MM.1S (cell line): Measurements from ENCODE around the gene GNLY.

ENCODE experiments used
- DNase-seq: peaks from one replicate; pipeline ENCODE4 v3.0.0-alpha.2; 2015
- H2AFZ ChIP-seq: fragments of 300-600 bp; sonication (generic); 2 replicates; pipeline ENCODE4 v1.6.0; 2016; ENCODE audit warnings: antibody characterized with exemption, low read length
- H3F3A ChIP-seq: fragments of 300-600 bp; sonication (generic); 2 replicates; pipeline ENCODE4 v1.6.1; 2016; ENCODE audit warnings: mild to moderate bottlenecking, antibody characterized with exemption, low read length, moderate library complexity, mixed read lengths; ENCODE audit not compliant: insufficient read depth
- H3K27ac ChIP-seq: fragments of 300-600 bp; sonication (generic); 2 replicates; pipeline ENCODE4 v1.5.1; 2016; ENCODE audit warnings: mild to moderate bottlenecking, low read length
- H3K27me3 ChIP-seq: fragments of 300-600 bp; sonication (generic); replicated peaks from 2 replicates; pipeline ENCODE4 v1.6.0; 2016; ENCODE audit warnings: low read length; ENCODE audit not compliant: insufficient read depth
- H3K36me3 ChIP-seq: fragments of 300-600 bp; sonication (generic); replicated peaks from 2 replicates; pipeline ENCODE4 v1.6.1; 2016; ENCODE audit warnings: mild to moderate bottlenecking, low read length, mixed read lengths; ENCODE audit not compliant: insufficient read depth
- H3K4me1 ChIP-seq: fragments of 300-600 bp; sonication (generic); 2 replicates; pipeline ENCODE4 v1.6.1; 2016; ENCODE audit warnings: low read length, mixed read lengths
- H3K4me2 ChIP-seq: fragments of 300-600 bp; sonication (generic); 2 replicates; pipeline ENCODE4 v1.6.0; 2016; ENCODE audit warnings: low read depth, low read length
- H3K4me3 ChIP-seq: fragments of 300-600 bp; sonication (generic); 2 replicates; pipeline ENCODE4 v1.5.1; 2016; ENCODE audit warnings: low read length, mixed read lengths
- H3K79me2 ChIP-seq: fragments of 300-600 bp; sonication (generic); 2 replicates; pipeline ENCODE4 v1.6.1; 2016; ENCODE audit warnings: mixed run types, low read length, mixed read lengths
- H3K9ac ChIP-seq: fragments of 300-600 bp; sonication (generic); 2 replicates; pipeline ENCODE4 v1.6.1; 2016; ENCODE audit warnings: low read length, mixed read lengths
- H3K9me2 ChIP-seq: fragments of 300-600 bp; sonication (generic); replicated peaks from 2 replicates; pipeline ENCODE4 v1.6.1; 2016; ENCODE audit warnings: mild to moderate bottlenecking, low read length, mixed read lengths; ENCODE audit not compliant: insufficient read depth
- H3K9me3 ChIP-seq: fragments of 300-600 bp; sonication (generic); replicated peaks from 2 replicates; pipeline ENCODE4 v1.6.1; 2016; ENCODE audit warnings: mild to moderate bottlenecking, low read length, mixed read lengths; ENCODE audit not compliant: insufficient read depth
- H4K20me1 ChIP-seq: fragments of 300-600 bp; sonication (generic); 2 replicates; pipeline ENCODE4 v1.6.1; 2016; ENCODE audit warnings: mild to moderate bottlenecking, low read length, moderate library complexity, mixed read lengths; ENCODE audit not compliant: insufficient read depth
- EZH2 ChIP-seq: fragments of 300-600 bp; sonication (generic); optimal IDR thresholded peaks from 2 replicates; pipeline ENCODE3; 2017; ENCODE audit warnings: low read depth, mild to moderate bottlenecking, antibody characterized with exemption, low read length, mixed read lengths
- EZH2phosphoT487 ChIP-seq: fragments of 300-600 bp; sonication (generic); IDR thresholded peaks from 2 replicates; pipeline ENCODE4 v1.6.1; 2018; ENCODE audit warnings: antibody characterized with exemption, low read length
- TF ChIP-seq, protein P1 (sequence below): fragments of 300-600 bp; sonication (generic); IDR thresholded peaks from 2 replicates; pipeline ENCODE4 v1.5.1; 2016; ENCODE audit warnings: antibody characterized with exemption, low read length, mixed read lengths

The GNLY gene

DNA sequence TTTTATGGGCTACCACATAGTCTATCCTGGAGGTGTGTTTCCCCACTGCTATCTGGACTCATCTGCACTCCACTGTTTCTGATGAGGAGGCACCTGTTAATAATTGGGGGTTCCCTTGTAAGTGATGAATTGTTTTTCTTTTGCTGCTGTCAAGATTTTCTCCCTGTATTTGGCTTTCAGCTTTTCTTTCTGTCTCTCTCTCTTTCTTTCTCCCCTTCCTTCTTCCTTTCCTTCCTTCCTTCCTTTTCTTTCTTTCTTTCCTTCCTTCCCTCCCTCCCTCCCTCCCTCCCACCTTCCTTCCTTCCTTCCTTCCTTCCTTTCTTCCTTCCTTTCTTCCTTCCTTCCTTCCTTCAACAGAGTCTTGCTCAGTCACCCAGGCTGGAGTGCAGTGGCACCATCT, 9.2 kb downstream of the GNLY start:
- Histone ChIP-seq H3K36me3 (no peaks in the 10 kb centered on the region), H3K4me2 (peak overlapping the region; percentile 18), H3K9me2 (no peaks in the 10 kb centered on the region), H2AFZ (no peak overlapping the region), H3K4me3 (no peak overlapping the region), H3K27ac (peak overlapping the region; percentile 29; the same call in 1 of the 2 replicates), H3K9ac (no peak overlapping the region), H3K27me3 (no peaks in the 10 kb centered on the region), H3K4me1 (peaks cover 52% of the 10 kb centered on the region), H3K9me3 (no peaks in the 10 kb centered on the region), H3F3A (peaks cover 11% of the 10 kb centered on the region), H3K79me2 (no peaks in the 10 kb centered on the region), H4K20me1 (no peaks in the 10 kb centered on the region)
- no peak for DNase-seq
- TF ChIP-seq EZH2phosphoT487 = no peak
- no peak for TF ChIP-seq EZH2
- TF ChIP-seq, protein P1, sequence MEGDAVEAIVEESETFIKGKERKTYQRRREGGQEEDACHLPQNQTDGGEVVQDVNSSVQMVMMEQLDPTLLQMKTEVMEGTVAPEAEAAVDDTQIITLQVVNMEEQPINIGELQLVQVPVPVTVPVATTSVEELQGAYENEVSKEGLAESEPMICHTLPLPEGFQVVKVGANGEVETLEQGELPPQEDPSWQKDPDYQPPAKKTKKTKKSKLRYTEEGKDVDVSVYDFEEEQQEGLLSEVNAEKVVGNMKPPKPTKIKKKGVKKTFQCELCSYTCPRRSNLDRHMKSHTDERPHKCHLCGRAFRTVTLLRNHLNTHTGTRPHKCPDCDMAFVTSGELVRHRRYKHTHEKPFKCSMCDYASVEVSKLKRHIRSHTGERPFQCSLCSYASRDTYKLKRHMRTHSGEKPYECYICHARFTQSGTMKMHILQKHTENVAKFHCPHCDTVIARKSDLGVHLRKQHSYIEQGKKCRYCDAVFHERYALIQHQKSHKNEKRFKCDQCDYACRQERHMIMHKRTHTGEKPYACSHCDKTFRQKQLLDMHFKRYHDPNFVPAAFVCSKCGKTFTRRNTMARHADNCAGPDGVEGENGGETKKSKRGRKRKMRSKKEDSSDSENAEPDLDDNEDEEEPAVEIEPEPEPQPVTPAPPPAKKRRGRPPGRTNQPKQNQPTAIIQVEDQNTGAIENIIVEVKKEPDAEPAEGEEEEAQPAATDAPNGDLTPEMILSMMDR = no peak

DNA sequence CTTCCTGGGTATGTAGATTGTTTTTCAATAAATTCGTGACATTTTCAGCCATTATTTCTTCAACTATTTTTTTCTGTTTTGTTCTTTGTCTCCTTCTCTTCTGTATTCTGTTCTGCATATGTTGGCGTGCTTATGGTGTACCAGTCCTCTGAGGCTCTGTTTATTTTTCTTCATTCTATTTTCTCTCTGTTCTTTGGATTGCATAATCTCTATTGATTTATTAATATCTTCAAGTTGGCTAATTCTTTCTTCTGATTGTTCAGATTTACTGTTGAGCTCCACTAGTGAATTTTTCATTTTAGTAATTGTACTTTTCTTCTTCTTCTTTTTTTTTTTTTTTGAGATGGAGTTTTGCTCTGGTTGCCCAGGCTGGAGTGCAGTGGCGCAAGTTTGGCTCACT, 9.9 kb downstream of the GNLY start:
- peaks cover 52% of the 10 kb centered on the region for H3K4me1 ChIP-seq
- no peaks in the 10 kb centered on the region for H3K79me2 ChIP-seq
- no peak overlapping the region for H3K4me2 ChIP-seq
- H3K36me3 ChIP-seq = no peaks in the 10 kb centered on the region
- peak overlapping the region; percentile 93; the same call in 1 of the 2 replicates for H3K27ac ChIP-seq
- H3K4me3 ChIP-seq = no peak overlapping the region
- no peaks in the 10 kb centered on the region for H3K27me3 ChIP-seq
- H4K20me1 ChIP-seq = no peaks in the 10 kb centered on the region
- peaks cover 11% of the 10 kb centered on the region for H3F3A ChIP-seq
- no peak for DNase-seq
- no peak overlapping the region for H2AFZ ChIP-seq
- H3K9me3 ChIP-seq = no peaks in the 10 kb centered on the region
- H3K9ac ChIP-seq = no peak overlapping the region
- TF ChIP-seq EZH2 (no peak), EZH2phosphoT487 (no peak)
- TF ChIP-seq, protein P1 = no peak
- no peaks in the 10 kb centered on the region for H3K9me2 ChIP-seq

DNA sequence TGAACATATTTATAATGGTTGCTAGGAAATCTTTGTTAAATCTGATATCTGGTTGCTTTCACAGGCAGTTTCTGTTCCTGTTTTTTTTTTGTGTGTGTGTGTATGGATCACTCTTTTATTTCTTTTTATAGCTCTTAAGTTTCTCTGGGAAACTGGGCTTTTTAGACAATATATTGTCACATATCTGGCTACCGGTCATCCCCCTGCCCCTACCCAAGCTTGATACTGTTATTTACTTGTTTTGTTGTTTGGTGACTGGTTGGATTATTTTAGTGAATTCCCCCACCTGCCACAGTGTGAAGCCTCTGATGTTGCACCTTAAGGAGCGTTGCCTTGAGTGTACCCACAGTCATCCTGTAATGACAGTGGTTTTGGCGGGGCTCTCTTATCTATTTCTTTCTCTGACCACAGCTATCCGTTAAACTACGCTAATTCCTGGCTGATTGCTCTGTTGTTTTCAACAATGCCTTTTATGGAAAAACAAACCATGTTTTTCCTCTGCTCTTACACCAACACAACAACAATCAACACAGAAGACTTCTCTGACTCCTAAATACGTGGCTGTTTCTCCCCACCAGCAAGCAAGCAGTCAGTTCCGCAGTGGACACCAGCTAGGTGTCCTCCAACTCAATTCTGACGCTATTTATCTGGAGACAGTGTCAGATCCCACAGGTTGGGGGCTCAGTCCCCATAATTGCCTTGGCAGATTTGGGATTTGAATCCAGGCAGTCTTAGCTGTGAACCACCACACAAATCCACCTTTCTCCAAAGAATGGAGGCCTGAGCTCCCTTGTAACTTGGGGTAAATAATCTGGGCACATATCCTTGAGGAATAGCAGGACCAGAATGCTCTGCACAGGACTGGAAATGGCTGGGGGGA, 10.9 kb downstream of the GNLY start:
- H3K4me1 ChIP-seq = peaks cover 57% of the 10 kb centered on the region
- H3K9ac ChIP-seq = peak overlapping the region; percentile 55

More for the DNA sequence above, 10.9 kb downstream of the GNLY start:
- H3K9me2 ChIP-seq = no peaks in the 10 kb centered on the region
- H3K4me2 ChIP-seq = peak overlapping the region; percentile 47
- H3K36me3 ChIP-seq = no peaks in the 10 kb centered on the region
- H3F3A ChIP-seq = peaks cover 11% of the 10 kb centered on the region
- no peak for TF ChIP-seq EZH2
- no peak for TF ChIP-seq EZH2phosphoT487
- TF ChIP-seq, protein P1 = no peak
- DNase-seq = peak; percentile 45
- no peaks in the 10 kb centered on the region for H3K79me2 ChIP-seq
- H3K9me3 ChIP-seq = no peaks in the 10 kb centered on the region
- H4K20me1 ChIP-seq = no peaks in the 10 kb centered on the region
- H2AFZ ChIP-seq = peak overlapping the region; percentile 52
- peak overlapping the region; percentile 23 for H3K4me3 ChIP-seq
- H3K27ac ChIP-seq = peak overlapping the region; percentile 93
- no peaks in the 10 kb centered on the region for H3K27me3 ChIP-seq
